ENCODE measurements around the gene EVA1A. TPM values are rescaled to one million over a fixed set of nuclear protein-coding genes. Genes with fewer than 3 reads are reported as not detected.

Gene EVA1A
- total and polyA plus RNA-seq, 3 donors from 2014 or later: 5.2 to 13.8 (median 10.3) TPM

- DNase-seq: no peak
- no peak for TF ChIP-seq POLR2A (IDR thresholded peaks at IDR 0.05)
- TF ChIP-seq CTCF (IDR thresholded peaks at IDR 0.05): no peak
- Histone ChIP-seq H3K9me3 (no peaks in the 10 kb centered on the region), H3K4me1 (no peaks in the 10 kb centered on the region), H3K4me3 (no peak overlapping the region), H3K27me3 (no peaks in the 10 kb centered on the region), H3K27ac (no peak overlapping the region), H3K36me3 (ENCODE audit: low read depth, missing control alignments) (no peaks in the 10 kb centered on the region)
- intact Hi-C loops (cut with DNase I; ENCODE audit: low total_unique reads): no loop called here
- 55 to 59% methylated on average over 1 of the region's 1 CpG for WGBS, 2 donors
Observed at GRCh38 chr2:75462206-75462605, 98.5 kb downstream of the EVA1A start.

- no peak for DNase-seq
- Histone ChIP-seq H3K4me1 (no peaks in the 10 kb centered on the region), H3K27ac (no peak overlapping the region), H3K9me3 (no peaks in the 10 kb centered on the region), H3K4me3 (no peak overlapping the region), H3K36me3 (ENCODE audit: low read depth, missing control alignments) (no peaks in the 10 kb centered on the region), H3K27me3 (no peaks in the 10 kb centered on the region)
- intact Hi-C loops (cut with DNase I; ENCODE audit: low total_unique reads): no loop called here
- no peak for TF ChIP-seq CTCF (IDR thresholded peaks at IDR 0.05)
- 89 to 97% methylated on average over 2 of the region's 2 CpGs for WGBS, 2 donors
Observed at GRCh38 chr2:75460630-75461029, 100.1 kb downstream of the EVA1A start.

GRCh38 chr2:75459565-75460310, 101.0 kb downstream of the EVA1A start:
- Histone ChIP-seq H3K27ac (no peak overlapping the region), H3K36me3 (ENCODE audit: low read depth, missing control alignments) (no peaks in the 10 kb centered on the region), H3K4me1 (no peaks in the 10 kb centered on the region), H3K27me3 (no peaks in the 10 kb centered on the region), H3K4me3 (no peak overlapping the region), H3K9me3 (no peaks in the 10 kb centered on the region)
- intact Hi-C loops (cut with DNase I; ENCODE audit: low total_unique reads): no loop called here
- no peak for DNase-seq
- whole genome bisulfite sequencing, 2 donors: 91 to 92% methylated on average over 14 of the region's 14 CpGs
- TF ChIP-seq POLR2A (IDR thresholded peaks at IDR 0.05) (no peak), CTCF (IDR thresholded peaks at IDR 0.05) (no peak)

- no peak for DNase-seq
- Histone ChIP-seq H3K4me3 (no peak overlapping the region), H3K27me3 (no peaks in the 10 kb centered on the region), H3K4me1 (no peaks in the 10 kb centered on the region), H3K27ac (no peak overlapping the region), H3K9me3 (no peaks in the 10 kb centered on the region), H3K36me3 (ENCODE audit: low read depth, missing control alignments) (no peaks in the 10 kb centered on the region)
- 83 to 95% methylated on average over 1 of the region's 1 CpG for WGBS, 2 donors
- intact Hi-C loops (cut with DNase I; ENCODE audit: low total_unique reads): no loop called here
- TF ChIP-seq CTCF (IDR thresholded peaks at IDR 0.05) (no peak), POLR2A (IDR thresholded peaks at IDR 0.05) (no peak)
Observed at GRCh38 chr2:75458201-75458600, 102.5 kb downstream of the EVA1A start.

GRCh38 chr2:75456825-75457224, 103.9 kb downstream of the EVA1A start:
- WGBS, 2 donors: 73 to 75% methylated on average over 4 of the region's 4 CpGs
- Histone ChIP-seq H3K4me1 (no peaks in the 10 kb centered on the region), H3K27ac (no peak overlapping the region), H3K36me3 (ENCODE audit: low read depth, missing control alignments) (no peaks in the 10 kb centered on the region), H3K4me3 (no peak overlapping the region), H3K9me3 (no peaks in the 10 kb centered on the region), H3K27me3 (no peaks in the 10 kb centered on the region)
- intact Hi-C loops (cut with DNase I; ENCODE audit: low total_unique reads): no loop called here
- DNase-seq: no peak
- TF ChIP-seq POLR2A (IDR thresholded peaks at IDR 0.05): no peak
- no peak for TF ChIP-seq CTCF (IDR thresholded peaks at IDR 0.05)

Data from testis (tissue), 3 donors.